Fibroblast of villous mesenchyme (primary cell): ENCODE results near the gene ARPC1A. TPM values are rescaled to one million over a fixed set of nuclear protein-coding genes. Genes with fewer than 3 reads are reported as not detected.

Source experiments
- DNase-seq: peaks from one replicate; pipeline ENCODE4 v3.0.0-alpha.2; 2010; ENCODE audit warnings: low read depth
- H3K4me3 ChIP-seq: 2 replicates; pipeline ENCODE4 v1.5.1; 2011; ENCODE audit warnings: low read depth, mild to moderate bottlenecking, low read length
- CTCF ChIP-seq: IDR thresholded peaks from 2 replicates; pipeline ENCODE4 v1.5.1; 2012; ENCODE audit warnings: low read depth, mild to moderate bottlenecking, low read length; ENCODE audit not compliant: insufficient read depth
- total RNA-seq: library from RNA; depleted of rRNA; stranded (reverse); fragments of >200 nt; gene quantifications from 2 replicates; pipeline ENCODE4 v1.2.3, GENCODE V29; 2012

ARPC1A gene
- total RNA-seq, 1 donor: 158 TPM

- no peak for TF ChIP-seq CTCF
- no peak for DNase-seq
- H3K4me3 ChIP-seq: no peak overlapping the region
Measured at GRCh38 chr7:99403764-99404163, 78.1 kb downstream of the ARPC1A start.

- TF ChIP-seq CTCF: no peak
- H3K4me3 ChIP-seq: no peak overlapping the region
- peak; percentile 51 for DNase-seq
Measured at GRCh38 chr7:99404235-99404976, 78.7 kb downstream of the ARPC1A start.

- H3K4me3 ChIP-seq: no peak overlapping the region
- no peak for TF ChIP-seq CTCF
- DNase-seq: no peak
Measured at GRCh38 chr7:99404977-99405320, 79.3 kb downstream of the ARPC1A start.

- TF ChIP-seq CTCF: no peak
- peak overlapping the region; percentile 18 for H3K4me3 ChIP-seq
- no peak for DNase-seq
Measured at GRCh38 chr7:99406557-99406956, 80.9 kb downstream of the ARPC1A start.

- DNase-seq: peak; percentile 77
- TF ChIP-seq CTCF: no peak
- H3K4me3 ChIP-seq: peak overlapping the region; percentile 96
Measured at GRCh38 chr7:99407872-99408378, 82.2 kb downstream of the ARPC1A start.

- peak; percentile 97 for DNase-seq
- TF ChIP-seq CTCF: no peak
Measured at GRCh38 chr7:99408379-99409191, 82.9 kb downstream of the ARPC1A start, which contains the start of the genes BUD31 and PDAP1. Gene BUD31 (plus strand): TSS chr7:99408969. CDS start chr7:99411093, 2,124 bp downstream. Gene PDAP1 (minus strand): TSS chr7:99408597. CDS start chr7:99408548, 49 bp downstream.

More at GRCh38 chr7:99408379-99409191, 82.9 kb downstream of the ARPC1A start, which contains the start of the genes BUD31 and PDAP1:
- H3K4me3 ChIP-seq: peak within 1 kb of the TSS; percentile 96
